Right cardiac atrium (tissue), 5 donors: ENCODE data around the gene FAM151B. TPM values are rescaled to one million over a fixed set of nuclear protein-coding genes. Genes with fewer than 3 reads are reported as not detected.
"Not testable (repeated sequence)": the region's sequence is repeated elsewhere in the genome, so short reads cannot be mapped to it uniquely, and the experiment has no call there.

Experiments
- ATAC-seq, 2 donors: fragments of 200-7000 bp; cut with Tn5 transposase; one replicate each; pipeline versions ENCODE4 v1.8.0 to v1.9.1; 2020; ENCODE audit warnings: moderate library complexity in 2 of 2, mild to moderate bottlenecking in 1 of 2
- DNase-seq, 3 donors: peaks; one replicate each; pipeline ENCODE4 v3.0.0-alpha.2; 2020
- H3K27ac ChIP-seq: one replicate; pipeline ENCODE4 v1.5.1; 2013; ENCODE audit warnings: mild to moderate bottlenecking, low read length, control low read depth, moderate library complexity
- H3K27me3 ChIP-seq: one replicate; pipeline ENCODE4 v1.6.1; 2013; ENCODE audit not compliant: control insufficient read depth, insufficient read depth
- H3K4me1 ChIP-seq: one replicate; pipeline ENCODE4 v1.6.1; 2013; ENCODE audit warnings: low read length; ENCODE audit not compliant: control insufficient read depth, insufficient read depth
- H3K4me3 ChIP-seq: one replicate; pipeline ENCODE4 v1.5.1; 2013; ENCODE audit warnings: low read length, control low read depth
- H3K9me3 ChIP-seq: one replicate; pipeline ENCODE4 v1.6.1; 2013; ENCODE audit warnings: low read length; ENCODE audit not compliant: control insufficient read depth
- WGBS: extraction: QIAGEN DNeasy Blood & Tissue Kit; methylation state at CpG from one replicate; pipeline ENCODE4 v1.1.7; 2013; 5-methylcytosine and 5-hydroxymethylcytosine counted together
- intact Hi-C, 4 donors: fragments of 100-400 bp; cut with DNase I; formaldehyde crosslinking; loops; one replicate each; pipeline versions ENCODE4 v1.11.0 to v1.14.0; 2022 to 2023
- polyA plus RNA-seq: library from polyadenylated mRNA; stranded (reverse); fragments of 200-250 nt; gene quantifications from one replicate; pipeline ENCODE4 v1.2.3, GENCODE V29; 2013
- total RNA-seq, 4 donors: library from RNA; stranded (reverse); fragmentation: NEBNext Ultra II Directional; extraction: Animal tissue kit (Norgen Biotek cat#: 25700); gene quantifications; one replicate each; pipeline ENCODE4 v1.2.1, GENCODE V29; 2021
- donor health status: healthy with polysubstance abuse.
- donor health status: DM: no; HTN: yes; CAD: no.
- donor health status: DM: no; HTN: no; CAD: no.
- donor health status: DM: no; HTN: yes; CAD: no; lungs with severe emphysema.
- donor health status: DM: yes; HTN: yes; CAD: no.

Gene FAM151B
- total and polyA plus RNA-seq, 5 donors = 0.59 to 3.4 (median 2.2) TPM

DNA sequence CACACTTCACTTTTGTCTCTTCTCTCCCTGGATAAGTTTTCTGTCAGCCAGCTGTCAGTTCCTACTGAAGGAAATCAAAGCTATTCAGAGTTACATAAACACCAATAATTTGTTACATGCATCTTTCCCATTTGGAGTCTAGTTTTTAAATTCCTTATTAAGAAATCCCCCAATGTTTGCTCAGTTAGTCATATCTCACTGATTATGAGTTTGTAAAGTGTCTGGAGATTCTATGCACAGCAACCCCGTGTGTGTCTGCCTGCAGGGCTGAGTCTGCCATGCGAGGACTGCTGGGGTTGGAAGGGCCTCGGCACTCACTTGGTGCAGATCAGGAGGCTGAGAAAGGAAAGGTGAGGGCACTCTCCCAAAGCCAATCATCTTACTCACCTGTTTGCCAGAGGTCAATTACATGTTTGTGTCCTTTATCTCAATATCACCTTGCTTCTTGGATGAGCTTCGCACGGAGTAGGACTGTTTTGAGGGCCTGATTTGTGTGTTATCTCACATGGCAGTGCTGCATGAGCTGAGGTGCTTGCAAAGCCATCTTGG, 78.9 kb downstream of the FAM151B start:
- WGBS = 67% methylated on average over 5 of the region's 5 CpGs
- DNase-seq (no peak), ATAC-seq (no peak)
- Histone ChIP-seq H3K9me3 (no peaks in the 10 kb centered on the region), H3K27me3 (peaks cover 5% of the 10 kb centered on the region), H3K4me1 (peaks cover 5% of the 10 kb centered on the region), H3K4me3 (no peak overlapping the region), H3K27ac (no peak overlapping the region)
- intact Hi-C loops = no loop called here

DNA sequence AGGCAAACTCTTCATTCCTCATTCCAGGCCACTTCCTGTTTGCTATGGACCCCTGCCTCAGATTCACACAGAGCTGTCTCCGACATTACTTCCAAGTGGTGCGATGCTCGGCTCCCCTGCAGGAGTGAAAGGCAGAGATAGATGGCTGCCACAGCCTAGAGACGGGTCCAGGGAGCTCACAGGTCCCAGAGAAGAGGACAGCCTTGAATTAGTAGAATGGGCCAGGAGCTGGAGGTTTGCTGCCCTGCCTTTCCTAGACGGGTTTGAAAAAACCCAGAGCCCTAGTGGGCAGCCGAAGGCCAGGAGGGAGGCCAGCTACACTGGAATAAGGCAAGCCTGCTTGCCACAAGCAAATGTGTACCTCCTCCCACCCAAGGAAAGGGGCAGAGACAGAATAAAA, 80.4 kb downstream of the FAM151B start:
- Histone ChIP-seq H3K4me3 (no peak overlapping the region), H3K9me3 (no peaks in the 10 kb centered on the region), H3K27ac (no peak overlapping the region), H3K27me3 (peaks cover 5% of the 10 kb centered on the region), H3K4me1 (peaks cover 5% of the 10 kb centered on the region)
- 54% methylated on average over 6 of the region's 6 CpGs for WGBS
- DNase-seq (no peak), ATAC-seq (no peak)
- intact Hi-C loops = no loop called here

DNA sequence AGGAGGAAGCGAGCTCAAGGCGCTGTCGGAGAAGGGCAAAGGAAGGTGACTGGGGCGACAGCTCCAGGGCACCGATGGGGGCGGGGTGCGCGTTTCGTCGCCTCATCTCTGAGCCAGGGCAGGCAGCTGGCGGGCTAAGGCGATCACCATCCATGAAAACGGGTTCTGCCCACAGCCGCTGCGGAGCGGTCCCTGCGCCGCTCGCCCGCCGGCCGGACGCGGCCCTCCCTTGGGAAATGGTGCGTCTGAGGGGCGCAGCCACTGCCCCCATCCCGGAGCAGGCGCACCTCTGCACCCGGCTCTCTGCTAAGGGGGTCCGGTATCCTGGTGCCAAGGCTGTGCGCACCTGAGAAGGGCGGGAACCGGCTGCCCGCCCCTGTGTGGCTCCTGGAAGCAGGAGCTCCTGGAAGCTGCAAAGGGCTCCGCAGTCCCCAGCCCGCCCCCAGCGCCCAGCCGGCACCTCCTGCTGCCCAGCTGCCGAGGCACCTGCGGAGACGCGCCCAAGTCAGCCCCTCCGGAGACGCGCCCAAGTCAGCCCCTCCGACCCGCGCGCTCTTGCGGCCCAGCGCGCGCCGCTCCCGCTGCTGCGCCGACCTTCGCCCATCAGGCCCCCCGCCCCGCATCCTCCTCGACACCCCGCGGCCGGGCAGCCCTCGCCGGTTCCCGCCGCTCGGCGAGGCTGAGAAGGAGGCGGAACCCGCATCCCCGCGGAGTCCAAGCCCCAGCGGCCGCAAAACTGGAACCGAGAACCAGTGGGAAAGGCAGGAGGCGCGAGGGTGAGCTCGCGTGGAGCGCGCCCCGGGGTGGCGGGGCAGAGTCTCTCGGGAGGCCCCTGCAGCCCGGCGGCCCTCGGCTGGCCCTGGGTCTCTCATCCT, 81.4 kb downstream of the FAM151B start:
- intact Hi-C loops = no loop called here
- Histone ChIP-seq H3K9me3 (no peaks in the 10 kb centered on the region), H3K27ac (no peak overlapping the region), H3K27me3 (peaks cover 5% of the 10 kb centered on the region), H3K4me1 (peaks cover 5% of the 10 kb centered on the region), H3K4me3 (peak overlapping the region; percentile 41)
- ATAC-seq = no peak
- no peak for DNase-seq
- 2% methylated on average over 89 of the region's 89 CpGs for WGBS

DNA sequence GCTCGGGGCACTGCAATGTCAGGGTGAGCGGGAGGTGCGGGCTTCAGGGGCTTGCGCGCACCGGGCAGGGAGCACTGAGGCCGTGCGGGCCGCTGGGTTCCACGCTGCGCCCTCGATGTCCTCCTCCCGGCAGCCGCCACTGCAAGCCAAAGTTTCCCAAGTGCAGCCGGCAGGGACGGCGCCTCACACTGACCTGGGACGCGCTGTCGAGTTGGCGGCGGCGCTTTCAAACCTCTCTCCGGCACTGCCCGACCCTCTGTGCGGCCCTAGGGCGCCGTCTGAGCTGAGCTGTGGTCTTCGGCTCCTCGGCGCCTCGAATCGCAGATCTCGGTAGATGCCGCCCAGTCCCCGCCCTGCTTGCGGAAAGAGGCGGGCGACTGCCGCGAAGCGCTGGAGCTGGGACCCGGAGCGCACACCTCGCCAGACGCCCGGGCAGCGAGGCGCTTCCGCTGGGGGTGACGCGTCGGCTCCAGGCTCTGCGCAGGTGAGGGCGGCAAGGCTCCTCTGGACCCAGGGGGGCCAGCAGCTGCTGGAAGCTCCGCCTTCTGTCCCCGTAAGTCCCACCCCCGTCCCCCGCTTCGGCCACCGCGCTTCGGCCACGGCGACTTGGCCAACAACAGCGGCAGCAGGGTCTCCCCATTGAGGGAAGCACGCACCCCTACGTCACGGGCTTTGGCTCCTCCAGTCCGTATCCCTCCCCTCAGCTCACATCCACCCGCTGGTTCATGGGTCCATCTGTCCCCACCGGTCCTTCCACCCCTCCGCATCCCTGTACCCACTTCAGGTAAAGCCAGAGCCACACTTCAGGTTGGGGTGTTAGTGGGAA, 82.3 kb downstream of the FAM151B start, which contains the start of gene ANKRD34B:
Gene ANKRD34B, minus strand, starts transcription at position 320 of the 826 bp plus-strand sequence. CDS start 10,261 bp downstream, outside the sequence.
- H3K4me3 ChIP-seq = peak within 1 kb of the TSS; percentile 41
- DNase-seq (peak in 1 of 3 donors; percentile 50), ATAC-seq (peak; percentile 21 to 40)
- H3K4me1 ChIP-seq = peaks cover 5% of the 10 kb centered on the region
- WGBS = 2% methylated on average over 73 of the region's 73 CpGs
- intact Hi-C loops = no loop called here
- no peaks in the 10 kb centered on the region for H3K9me3 ChIP-seq
- peaks cover 5% of the 10 kb centered on the region for H3K27me3 ChIP-seq
- H3K27ac ChIP-seq = no peak within 1 kb of the TSS

DNA sequence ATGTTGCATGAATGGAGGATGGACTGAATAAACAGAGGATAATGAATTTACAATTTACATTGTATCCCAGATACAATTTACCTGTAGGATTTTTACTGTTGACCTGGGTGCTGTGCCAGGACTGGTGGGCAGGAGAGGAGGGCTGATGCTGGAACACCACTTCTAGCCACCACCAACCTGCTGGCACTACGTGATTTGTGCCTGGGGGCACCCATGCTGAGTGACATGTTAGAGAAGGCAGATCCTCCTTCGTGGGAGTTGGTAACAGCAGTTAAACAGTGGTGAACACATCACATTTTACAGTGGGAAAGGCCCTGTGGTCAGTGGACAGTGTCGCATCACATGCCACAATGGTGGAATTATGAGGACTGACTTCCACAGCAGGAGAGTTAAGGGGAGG, 85.2 kb downstream of the FAM151B start:
- intact Hi-C loops = no loop called here
- peaks cover 5% of the 10 kb centered on the region for H3K27me3 ChIP-seq
- no peak overlapping the region for H3K27ac ChIP-seq
- H3K4me3 ChIP-seq = no peak overlapping the region
- H3K4me1 ChIP-seq = peaks cover 5% of the 10 kb centered on the region
- no peak for ATAC-seq
- no peaks in the 10 kb centered on the region for H3K9me3 ChIP-seq
- DNase-seq = no peak
- 82% methylated on average over 3 of the region's 3 CpGs for WGBS

DNA sequence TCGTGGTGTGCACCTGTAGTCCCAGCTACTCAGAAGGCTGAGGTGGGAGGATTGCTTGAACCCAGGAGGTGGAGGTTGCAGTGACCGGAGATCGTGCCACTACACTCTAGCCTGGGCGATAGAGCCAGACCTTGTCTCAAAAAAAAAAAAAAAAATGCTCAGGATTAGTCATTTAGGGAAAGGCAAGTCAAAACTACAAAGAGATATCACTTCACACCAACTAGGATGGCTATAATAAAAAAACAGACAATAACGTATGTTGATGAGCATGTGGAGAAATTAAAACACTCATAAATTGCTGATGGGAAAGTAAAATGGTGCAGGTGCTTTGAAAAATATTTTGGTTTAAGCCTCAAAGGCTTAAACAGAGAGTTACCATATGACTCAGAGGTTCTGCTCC, 88.5 kb downstream of the FAM151B start:
- intact Hi-C loops = no loop called here

DNA sequence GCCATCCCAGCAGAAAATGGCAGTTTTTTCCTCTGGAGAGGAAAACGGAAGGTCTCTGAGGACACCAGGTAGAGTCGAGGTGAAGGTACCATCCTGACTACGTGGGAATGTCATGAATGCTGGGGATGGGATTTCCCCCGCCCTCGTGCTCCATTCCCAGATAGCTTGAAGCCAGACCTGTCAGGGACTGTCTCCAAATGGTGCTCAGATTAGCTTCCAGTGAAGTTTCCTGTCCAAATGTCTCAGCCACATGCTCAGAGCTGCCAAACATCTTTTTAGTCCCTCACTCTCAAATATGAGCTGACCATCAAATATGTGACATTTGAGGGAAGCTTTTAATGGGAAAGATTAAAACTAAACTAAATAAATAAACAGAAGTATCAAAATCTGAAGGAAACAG, 89.8 kb downstream of the FAM151B start:
- DNase-seq (no peak), ATAC-seq (no peak)
- Histone ChIP-seq H3K27me3 (no peaks in the 10 kb centered on the region), H3K4me1 (no peaks in the 10 kb centered on the region), H3K9me3 (no peaks in the 10 kb centered on the region), H3K27ac (no peak overlapping the region), H3K4me3 (no peak overlapping the region)
- WGBS = 21% methylated on average over 5 of the region's 5 CpGs
- intact Hi-C loops = no loop called here

More for the DNA sequence above, 88.5 kb downstream of the FAM151B start:
- no peaks in the 10 kb centered on the region for H3K4me1 ChIP-seq
- WGBS = 89% methylated on average over 5 of the region's 5 CpGs
- H3K4me3 ChIP-seq = no peak overlapping the region
- no peak for ATAC-seq
- no peaks in the 10 kb centered on the region for H3K27me3 ChIP-seq
- H3K27ac ChIP-seq = no peak overlapping the region
- no peak for DNase-seq
- H3K9me3 ChIP-seq = no peaks in the 10 kb centered on the region

DNA sequence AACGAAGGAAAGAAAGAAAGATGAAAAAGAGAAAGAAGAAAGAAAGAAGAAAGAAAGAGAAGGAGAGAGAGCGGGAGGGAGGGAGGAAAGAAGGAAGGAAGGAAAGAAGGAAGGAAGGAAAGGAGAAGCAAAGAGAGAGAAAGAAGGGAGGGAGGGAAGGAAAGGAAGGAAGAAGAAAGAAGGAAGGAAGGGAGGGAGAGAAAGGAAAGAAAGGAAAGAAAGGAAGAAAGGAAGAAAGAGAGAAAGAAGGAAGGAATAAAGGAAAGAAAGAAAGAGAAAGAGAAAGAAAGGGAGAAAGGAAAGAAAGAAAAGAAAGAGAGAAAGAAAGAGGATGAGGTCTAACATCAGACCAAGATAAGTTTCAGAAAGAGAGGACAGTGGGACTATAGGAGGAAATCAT, 91.2 kb downstream of the FAM151B start:
- Histone ChIP-seq H3K9me3 (no peaks in the 10 kb centered on the region), H3K27me3 (no peaks in the 10 kb centered on the region), H3K4me1 (no peaks in the 10 kb centered on the region), H3K27ac (no peak overlapping the region), H3K4me3 (no peak overlapping the region)
- DNase-seq = no peak
- no peak for ATAC-seq
- intact Hi-C loops = no loop called here
- 95% methylated on average over 2 of the region's 2 CpGs for WGBS

DNA sequence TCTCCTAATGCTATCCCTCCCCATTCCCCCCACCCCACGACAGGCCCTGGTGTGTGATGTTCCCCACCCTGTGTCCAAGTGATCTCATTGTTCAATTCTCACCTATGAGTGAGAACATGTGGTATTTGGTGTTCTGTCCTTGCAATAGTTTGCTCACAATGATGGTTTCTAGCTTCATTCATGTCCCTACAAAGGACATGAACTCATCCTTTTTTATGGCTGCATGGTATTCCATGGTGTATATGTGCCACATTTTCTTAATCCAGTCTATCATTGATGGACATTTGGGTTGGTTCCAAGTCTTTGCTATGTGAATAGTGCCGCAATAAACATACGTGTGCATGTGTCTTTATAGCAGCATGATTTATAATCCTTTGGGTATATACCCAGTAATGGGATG, 92.4 kb downstream of the FAM151B start:
- H3K9me3 ChIP-seq, H3K4me3 ChIP-seq, H3K4me1 ChIP-seq, H3K27ac ChIP-seq, ATAC-seq, intact Hi-C loops, H3K27me3 ChIP-seq, DNase-seq: not testable (repeated sequence)
- 89% methylated on average over 3 of the region's 3 CpGs for WGBS

DNA sequence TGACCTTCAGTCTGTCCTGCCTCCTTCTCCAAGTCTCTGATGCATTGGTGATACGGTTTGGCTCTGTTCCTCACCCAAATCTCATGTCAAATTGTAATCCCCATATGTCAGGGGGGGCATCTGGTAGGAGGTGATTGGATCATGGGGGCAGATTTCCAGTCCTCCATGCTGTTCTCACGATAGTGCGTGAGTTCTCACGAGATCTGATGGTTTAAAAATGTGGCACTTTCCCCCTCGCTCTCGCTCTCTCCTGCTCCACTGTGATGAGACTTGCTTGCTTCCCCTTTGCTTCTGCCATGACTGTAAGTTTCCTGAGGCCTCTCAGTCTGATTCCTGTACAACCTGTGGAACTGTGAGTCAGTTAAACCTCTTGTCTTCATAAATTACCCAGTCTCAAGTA, 96.9 kb downstream of the FAM151B start:
- 90% methylated on average over 6 of the region's 6 CpGs for WGBS
- Histone ChIP-seq H3K4me1 (no peaks in the 10 kb centered on the region), H3K27me3 (no peaks in the 10 kb centered on the region), H3K4me3 (no peak overlapping the region), H3K27ac (no peak overlapping the region), H3K9me3 (no peaks in the 10 kb centered on the region)
- DNase-seq = no peak
- ATAC-seq = no peak
- intact Hi-C loops = no loop called here
